ENCODE measurements around the gene EP400. TPM values are rescaled to one million over a fixed set of nuclear protein-coding genes. Genes with fewer than 3 reads are reported as not detected.

Gene EP400
- total RNA-seq, 1 experiment from 2014 or later = 61.7 TPM

- H3K27me3 Mint-ChIP-seq (ENCODE audit: low read depth) = no peaks in the 10 kb centered on the region
- Histone ChIP-seq H4K5ac (ENCODE audit: insufficient read length, low read depth, low read length) (no peak overlapping the region), H3K4ac (ENCODE audit: low read depth, low read length) (no peak overlapping the region), H2BK5ac (ENCODE audit: insufficient read length, low read length) (no peak overlapping the region), H3K4me1 (ENCODE audit: insufficient read depth, low read length) (no peaks in the 10 kb centered on the region), H3K79me1 (ENCODE audit: insufficient read depth, low read depth, low read length, poor library complexity, severe bottlenecking) (no peaks in the 10 kb centered on the region), H2AFZ (ENCODE audit: low read length) (no peak overlapping the region), H3K9ac (ENCODE audit: extremely low read depth, insufficient read length, low read length) (no peak overlapping the region), H2BK15ac (ENCODE audit: low read depth, low read length) (no peak overlapping the region), H3K27ac (ENCODE audit: insufficient read length, low read depth, low read length) (no peak overlapping the region), H3K14ac (ENCODE audit: insufficient read depth, low read length) (no peak overlapping the region), H2BK20ac (ENCODE audit: low read depth, low read length, poor library complexity, severe bottlenecking) (no peak overlapping the region), H3K56ac (ENCODE audit: insufficient read length, low read depth, low read length) (no peak overlapping the region), H3K23me2 (ENCODE audit: insufficient read length, low read depth, low read length, poor library complexity, severe bottlenecking) (no peaks in the 10 kb centered on the region), H3K4me2 (ENCODE audit: insufficient read depth, insufficient read length, low read length) (no peak overlapping the region), H3K9me3 (ENCODE audit: control insufficient read depth, low read depth, low read length) (no peaks in the 10 kb centered on the region), H4K91ac (ENCODE audit: insufficient read length, low read depth, low read length) (no peak overlapping the region), H3K18ac (ENCODE audit: insufficient read length, low read depth, low read length) (no peak overlapping the region), H3K79me2 (ENCODE audit: insufficient read depth, low read length) (no peaks in the 10 kb centered on the region), H3K27me3 (ENCODE audit: insufficient read depth, low read length) (no peaks in the 10 kb centered on the region), H3T11ph (ENCODE audit: low read length) (no peak overlapping the region), H2BK120ac (ENCODE audit: low read depth, low read length, poor library complexity, severe bottlenecking) (no peak overlapping the region), H2AK5ac (ENCODE audit: insufficient read length, low read length) (no peak overlapping the region), H2BK12ac (ENCODE audit: insufficient read length, low read depth, low read length) (no peak overlapping the region), H4K20me1 (ENCODE audit: control insufficient read depth, insufficient read depth, insufficient read length) (no peaks in the 10 kb centered on the region), H4K8ac (replicated peaks; ENCODE audit: insufficient read length, low read depth, low read length) (no peak overlapping the region), H3K23ac (ENCODE audit: insufficient read length, low read depth, low read length) (no peak overlapping the region)
- H3K27ac Mint-ChIP-seq = no peak overlapping the region
- no peaks in the 10 kb centered on the region for H3K4me1 Mint-ChIP-seq
- peaks cover 43 to 79% (median 75%) of the 10 kb centered on the region in 3 experiments for H3K36me3 Mint-ChIP-seq (ENCODE audit: insufficient read depth in 1 of 3, low read depth in 3 of 3)
- no peak for DNase-seq
- TF ChIP-seq CTCF (conservative IDR thresholded peaks at IDR 0.05) = no peak
- H3K4me3 Mint-ChIP-seq = no peak overlapping the region
- peaks cover 3 to 8% of the 10 kb centered on the region in 2 experiments; a peak in 3 of 5 replicates for H3K9me3 Mint-ChIP-seq
- no CpG with 5 or more reads among the region's 12 CpGs for WGBS (ENCODE audit: extremely low coverage, insufficient read length, low lambda C conversion rate)
Observed at GRCh38 chr12:132054983-132055382, 105.2 kb downstream of the EP400 start.
